ENCODE data around the gene MAST4. TPM values are rescaled to one million over a fixed set of nuclear protein-coding genes. Genes with fewer than 3 reads are reported as not detected.

Gene MAST4
- total and polyA plus RNA-seq, 2 of the 13 experiments (the other 11 are each of a cell fraction or from before 2014, with no cell fraction given), result 3.4 to 3.7 TPM

- Histone ChIP-seq H3K4me2 (ENCODE audit: low read depth, low read length) (peak overlapping the region; percentile 93), H4K20me1 (ENCODE audit: insufficient read depth, low read length) (no peaks in the 10 kb centered on the region), H3K27ac (ENCODE audit: extremely low read length, insufficient read depth, low read length) (no peak overlapping the region), H3K9me3 (ENCODE audit: low read length) (no peaks in the 10 kb centered on the region), H3K27me3 (ENCODE audit: control insufficient read depth in 1 of 2, insufficient read depth in 2 of 2, low read length in 2 of 2) (no peaks in the 10 kb centered on the region), H3K9ac (ENCODE audit: insufficient read depth, low read depth, low read length) (no peak overlapping the region), H3K4me3 (replicated peaks in 1 of 3; ENCODE audit: insufficient read depth in 1 of 3, low read depth in 2 of 3, low read length in 3 of 3) (0 out of 6 replicates have a peak overlapping the region, but pooled peaks of 1 of the 3 experiments have one; percentile 65), H3K79me2 (ENCODE audit: insufficient read depth, low read length) (peaks cover 25% of the 10 kb centered on the region), H3K36me3 (replicated peaks in 1 of 2; ENCODE audit: control insufficient read depth in 1 of 2, insufficient read depth in 2 of 2, low read length in 2 of 2) (no peaks in the 10 kb centered on the region), H2AFZ (ENCODE audit: low read length) (no peak overlapping the region), H3K4me1 (ENCODE audit: insufficient read depth, low read length) (peaks cover 86% of the 10 kb centered on the region)
- FAIRE-seq (no peak), ATAC-seq (no peak), DNase-seq (ENCODE audit: low spot score) (no peak)
- in situ Hi-C loops (cut with HindIII; ENCODE audit: extremely low pct_ligation_motif_present, low pct_unique_long_range_greater_than_20kb) (no loop called here), intact Hi-C loops (cut with micrococcal nuclease; ENCODE audit: unreplicated experiment) (loop anchor here (5.0 kb wide), 1 partner anchor 136 kb away; no protein-coding TSS in a partner anchor)
- WGBS (ENCODE audit: low lambda C conversion rate), result 83% methylated on average over 3 of the region's 3 CpGs
- no TSS peak for BruUV-seq (replicated peaks)
- ChIA-PET POLR2A (no interaction called here), CTCF (ENCODE audit: low intra/inter-chr PET ratio, low total read pairs) (no interaction called here)
- TF ChIP-seq KAT7 (CRISPR knock-in tag; IDR thresholded peaks at IDR 0.05; ENCODE audit: borderline replicate concordance), result no peak
- no peak for TF ChIP-seq ZNF18 (CRISPR knock-in tag; IDR thresholded peaks at IDR 0.05; ENCODE audit: insufficient replicate concordance)
- TF ChIP-seq EHMT2 (IDR thresholded peaks at IDR 0.05; ENCODE audit: borderline replicate concordance, low read depth, low read length), result no peak
- TF ChIP-seq REST (IDR thresholded peaks at IDR 0.05; ENCODE audit: borderline replicate concordance in 1 of 2, low read depth in 1 of 2, low read length in 2 of 2), result no peak
- no peak for TF ChIP-seq EZH2 (conservative IDR thresholded peaks at IDR 0.05; ENCODE audit: low read depth, low read length)
- TF ChIP-seq ZNF33B (CRISPR knock-in tag; IDR thresholded peaks at IDR 0.05), result no peak
- no peak for TF ChIP-seq ZNF160 (CRISPR knock-in tag; IDR thresholded peaks at IDR 0.05)
- TF ChIP-seq HOMEZ (CRISPR knock-in tag; IDR thresholded peaks at IDR 0.05; ENCODE audit: low read depth), result no peak
- no peak for TF ChIP-seq ZNF780A (CRISPR knock-in tag; IDR thresholded peaks at IDR 0.05)
- no peak for TF ChIP-seq ZNF513 (CRISPR knock-in tag; conservative IDR thresholded peaks at IDR 0.05)
- no peak for TF ChIP-seq AFF4 (CRISPR knock-in tag; IDR thresholded peaks at IDR 0.05)
Observed at GRCh38 chr5:67006500-67006848, 410.3 kb downstream of the MAST4 start.

Data from HepG2 (cell line).